Smooth muscle cell (in vitro differentiated cells): ENCODE measurements around the gene SLC39A1. TPM values are rescaled to one million over a fixed set of nuclear protein-coding genes. Genes with fewer than 3 reads are reported as not detected.

Source experiments
- DNase-seq: peaks from one replicate; lab custom pipeline; 2025; ENCODE audit not compliant: unreplicated experiment; lab: John Stamatoyannopoulos, UW
- H2AFZ ChIP-seq: fragments of 200-600 bp; sonication (generic); 2 replicates; pipeline ENCODE4 v1.6.0; 2016; ENCODE audit warnings: antibody characterized with exemption, low read depth, mild to moderate bottlenecking
- H3F3A ChIP-seq: fragments of 200-600 bp; sonication (generic); 2 replicates; pipeline ENCODE4 v1.6.0; 2017; ENCODE audit warnings: antibody characterized with exemption, low read depth
- H3K27ac ChIP-seq: fragments of 200-600 bp; sonication (generic); 2 replicates; pipeline ENCODE4 v1.5.1; 2016; ENCODE audit warnings: low read depth, mild to moderate bottlenecking
- H3K27me3 ChIP-seq: fragments of 200-600 bp; sonication (generic); 2 replicates; pipeline ENCODE4 v1.6.1; 2016; ENCODE audit warnings: low read depth, mild to moderate bottlenecking
- H3K36me3 ChIP-seq: fragments of 200-600 bp; sonication (generic); 2 replicates; pipeline ENCODE4 v1.5.1; 2016; ENCODE audit warnings: low read depth
- H3K4me1 ChIP-seq: fragments of 200-600 bp; sonication (generic); 2 replicates; pipeline ENCODE4 v1.5.1; 2016; ENCODE audit warnings: low read depth
- H3K4me2 ChIP-seq: fragments of 200-600 bp; sonication (generic); 2 replicates; pipeline ENCODE4 v1.6.0; 2016; ENCODE audit warnings: mild to moderate bottlenecking
- H3K4me3 ChIP-seq: fragments of 200-600 bp; sonication (generic); 2 replicates; pipeline ENCODE4 v1.5.1; 2016; ENCODE audit warnings: mild to moderate bottlenecking
- H3K79me2 ChIP-seq: fragments of 200-600 bp; sonication (generic); 2 replicates; pipeline ENCODE4 v1.6.0; 2016; ENCODE audit warnings: low read depth, mild to moderate bottlenecking
- H3K9ac ChIP-seq: fragments of 200-600 bp; sonication (generic); 2 replicates; pipeline ENCODE4 v1.6.0; 2016; ENCODE audit warnings: low read depth
- H3K9me3 ChIP-seq: fragments of 200-600 bp; sonication (generic); replicated peaks from 2 replicates; pipeline ENCODE4 v1.5.1; 2016; ENCODE audit warnings: low read depth
- H4K20me1 ChIP-seq: fragments of 200-600 bp; sonication (generic); 2 replicates; pipeline ENCODE4 v1.6.0; 2016; ENCODE audit warnings: low read depth
- WGBS: methylation state at CpG from one replicate; pipeline ENCODE4 v1.1.7; 2016; ENCODE audit warnings: low lambda C conversion rate; 5-methylcytosine and 5-hydroxymethylcytosine counted together
- polyA plus RNA-seq: library from polyadenylated mRNA; unstranded; fragments of >200 nt; fragmentation: Nextera tagmentation; extraction: Ambion mirVana; gene quantifications from 2 replicates; pipeline ENCODE4 v1.2.1, GENCODE V29; 2016
- total RNA-seq: library from RNA; depleted of rRNA; stranded (reverse); fragments of >200 nt; gene quantifications from 2 replicates; pipeline ENCODE4 v1.2.3, GENCODE V29; 2014
- TF ChIP-seq, protein P1 (sequence below): fragments of 200-600 bp; sonication (generic); IDR thresholded peaks from 2 replicates; pipeline ENCODE4 v1.5.1; 2017; ENCODE audit warnings: borderline replicate concordance, mild to moderate bottlenecking, antibody characterized with exemption; ENCODE audit not compliant: insufficient read depth, poor library complexity, severe bottlenecking

The SLC39A1 gene
- total and polyA plus RNA-seq, 2 experiments from 2014 or later, result 104 to 143 TPM

DNA sequence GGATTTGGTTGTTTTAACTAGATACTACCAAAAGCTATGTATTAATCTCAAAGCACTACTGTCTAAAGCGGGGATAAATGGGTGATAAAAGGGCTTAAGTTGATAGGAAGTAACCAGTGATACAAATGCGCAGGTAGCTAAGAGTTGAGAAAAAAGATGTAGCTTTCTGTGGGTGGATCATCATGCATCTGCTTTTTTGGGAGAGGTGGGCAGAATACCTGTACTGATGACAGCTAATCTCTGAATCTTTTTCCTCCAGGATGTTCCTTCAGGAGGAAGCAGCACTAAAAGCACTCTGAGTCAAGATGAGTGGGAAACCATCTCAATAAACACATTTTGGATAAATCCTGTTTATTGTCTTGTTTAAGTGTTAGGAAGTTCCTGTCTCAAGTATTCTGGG lies 28.5 kb upstream of the SLC39A1 start:
- H3K27me3 ChIP-seq, result no peaks in the 10 kb centered on the region
- 90% methylated on average over 2 of the region's 2 CpGs for WGBS
- no peaks in the 10 kb centered on the region for H3K9me3 ChIP-seq
- H3K27ac ChIP-seq, result peak overlapping the region; percentile 88
- H3K79me2 ChIP-seq, result peaks cover 16% of the 10 kb centered on the region
- H3K4me3 ChIP-seq, result peak overlapping the region; percentile 85
- peaks cover 12% of the 10 kb centered on the region for H3K4me1 ChIP-seq
- TF ChIP-seq, protein P1, sequence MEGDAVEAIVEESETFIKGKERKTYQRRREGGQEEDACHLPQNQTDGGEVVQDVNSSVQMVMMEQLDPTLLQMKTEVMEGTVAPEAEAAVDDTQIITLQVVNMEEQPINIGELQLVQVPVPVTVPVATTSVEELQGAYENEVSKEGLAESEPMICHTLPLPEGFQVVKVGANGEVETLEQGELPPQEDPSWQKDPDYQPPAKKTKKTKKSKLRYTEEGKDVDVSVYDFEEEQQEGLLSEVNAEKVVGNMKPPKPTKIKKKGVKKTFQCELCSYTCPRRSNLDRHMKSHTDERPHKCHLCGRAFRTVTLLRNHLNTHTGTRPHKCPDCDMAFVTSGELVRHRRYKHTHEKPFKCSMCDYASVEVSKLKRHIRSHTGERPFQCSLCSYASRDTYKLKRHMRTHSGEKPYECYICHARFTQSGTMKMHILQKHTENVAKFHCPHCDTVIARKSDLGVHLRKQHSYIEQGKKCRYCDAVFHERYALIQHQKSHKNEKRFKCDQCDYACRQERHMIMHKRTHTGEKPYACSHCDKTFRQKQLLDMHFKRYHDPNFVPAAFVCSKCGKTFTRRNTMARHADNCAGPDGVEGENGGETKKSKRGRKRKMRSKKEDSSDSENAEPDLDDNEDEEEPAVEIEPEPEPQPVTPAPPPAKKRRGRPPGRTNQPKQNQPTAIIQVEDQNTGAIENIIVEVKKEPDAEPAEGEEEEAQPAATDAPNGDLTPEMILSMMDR, result no peak
- H3K9ac ChIP-seq, result peak overlapping the region; percentile 97
- no peak overlapping the region for H2AFZ ChIP-seq
- H3F3A ChIP-seq, result peaks cover 18% of the 10 kb centered on the region
- DNase-seq, result no peak
- peaks cover 35% of the 10 kb centered on the region for H4K20me1 ChIP-seq
- peak overlapping the region; percentile 89 for H3K4me2 ChIP-seq
- H3K36me3 ChIP-seq, result peaks cover 9% of the 10 kb centered on the region

DNA sequence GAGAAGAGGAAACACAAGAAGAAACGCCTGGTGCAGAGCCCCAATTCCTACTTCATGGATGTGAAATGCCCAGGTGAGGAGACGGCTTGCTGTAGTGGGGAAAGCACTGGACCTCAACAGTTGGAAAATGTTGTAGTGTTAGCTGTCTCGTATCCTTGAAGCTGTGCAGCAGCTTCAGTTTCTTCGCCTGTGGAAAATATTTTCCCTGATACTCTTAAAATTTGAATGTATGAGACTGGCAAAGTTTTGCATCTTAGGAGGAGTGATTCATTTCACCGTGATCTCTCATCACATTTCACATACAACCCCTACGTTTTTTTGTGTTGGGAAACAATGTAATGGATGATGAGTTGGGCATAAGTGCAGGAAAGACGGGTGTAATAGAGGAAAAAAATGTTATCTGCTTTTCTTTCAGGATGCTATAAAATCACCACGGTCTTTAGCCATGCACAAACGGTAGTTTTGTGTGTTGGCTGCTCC lies 27.9 kb upstream of the SLC39A1 start:
- peak overlapping the region; percentile 85 for H3K4me3 ChIP-seq
- DNase-seq, result no peak
- H3F3A ChIP-seq, result peaks cover 18% of the 10 kb centered on the region
- H4K20me1 ChIP-seq, result peaks cover 35% of the 10 kb centered on the region
- TF ChIP-seq, protein P1, result no peak
- no peaks in the 10 kb centered on the region for H3K27me3 ChIP-seq
- H2AFZ ChIP-seq, result no peak overlapping the region
- peaks cover 16% of the 10 kb centered on the region for H3K79me2 ChIP-seq
- H3K36me3 ChIP-seq, result peaks cover 9% of the 10 kb centered on the region
- H3K9me3 ChIP-seq, result no peaks in the 10 kb centered on the region
- H3K4me1 ChIP-seq, result peaks cover 17% of the 10 kb centered on the region
- 9% methylated on average over 9 of the region's 9 CpGs for WGBS
- H3K9ac ChIP-seq, result peak overlapping the region; percentile 97
- H3K4me2 ChIP-seq, result peak overlapping the region; percentile 89
- H3K27ac ChIP-seq, result peak overlapping the region; percentile 88

DNA sequence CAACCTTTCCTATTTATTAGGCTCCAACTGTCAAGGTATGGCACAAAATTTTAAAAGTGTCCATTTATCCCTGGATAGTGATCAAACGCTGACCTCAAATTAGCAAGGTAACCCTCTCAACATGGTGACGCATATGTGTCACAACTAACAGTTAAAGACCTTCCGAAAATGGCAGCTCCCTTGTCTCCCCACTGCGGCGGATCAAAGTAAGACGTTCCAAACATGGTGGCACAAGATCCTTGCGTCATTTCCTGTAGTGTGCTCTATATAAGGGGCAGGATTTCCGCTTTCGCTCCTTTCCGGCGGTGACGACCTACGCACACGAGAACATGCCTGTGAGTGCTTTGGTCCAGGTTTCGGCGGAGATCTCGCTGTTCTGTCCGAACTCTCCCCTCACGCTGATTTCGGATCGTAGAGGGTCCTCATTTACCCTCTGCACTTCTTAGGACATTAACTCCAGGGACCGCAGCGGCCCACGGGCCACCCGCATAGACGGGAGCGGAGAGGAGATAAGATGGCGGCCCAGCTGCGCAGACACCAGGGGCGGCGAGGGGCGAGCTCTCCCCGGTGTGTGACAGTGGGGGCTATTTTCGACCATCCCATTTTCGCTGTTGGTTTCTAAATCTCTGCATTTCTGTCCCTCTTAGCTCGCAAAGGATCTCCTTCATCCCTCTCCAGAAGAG lies 27.3 kb upstream of the SLC39A1 start, which contains the start of gene RPS27:
RPS27 (plus strand) TSS at position 295 of the 683 bp plus-strand sequence; CDS start at position 330, 35 bp downstream.
- Histone ChIP-seq H3K4me3 (peak within 1 kb of the TSS; percentile 85), H4K20me1 (peaks cover 35% of the 10 kb centered on the region), H3K9ac (peak within 1 kb of the TSS; percentile 97), H3K27me3 (no peaks in the 10 kb centered on the region), H3K36me3 (peaks cover 8% of the 10 kb centered on the region), H3K4me2 (peak within 1 kb of the TSS; percentile 89), H3K79me2 (peaks cover 16% of the 10 kb centered on the region), H3K4me1 (peaks cover 17% of the 10 kb centered on the region), H3F3A (peaks cover 16% of the 10 kb centered on the region), H3K27ac (peak within 1 kb of the TSS; percentile 88), H2AFZ (peak within 1 kb of the TSS; percentile 81), H3K9me3 (no peaks in the 10 kb centered on the region)
- TF ChIP-seq, protein P1, result no peak
- DNase-seq, result peak; percentile 47
- WGBS, result 1% methylated on average over 36 of the region's 36 CpGs
